A172 (cell line): Measurements from ENCODE around the gene APRT. TPM values are rescaled to one million over a fixed set of nuclear protein-coding genes. Genes with fewer than 3 reads are reported as not detected.

Experiments used
- total RNA-seq: library from RNA; depleted of rRNA; stranded (reverse); fragments of >200 nt; shearing (Covaris generic); gene quantifications from 2 replicates; pipeline ENCODE4 v1.2.3, GENCODE V29; 2014; rRNA removed

Gene APRT
- total RNA-seq, 1 experiment from 2014 or later, result 258 TPM

Other genes with a start within 250 kb of the APRT start
- gene ZC3H18, start 241.5 kb downstream of the APRT start, total RNA-seq, result 17.7 and 18.3 TPM in 2 replicates
- not detected in 2 replicates for gene IL17C, start 173.4 kb downstream of the APRT start, total RNA-seq
- gene CYBA, start 160.9 kb downstream of the APRT start, total RNA-seq, result 0.19 TPM in 1 of 2 replicates, not detected in the other
- 53.8 and 56.3 TPM in 2 replicates for gene MVD, start 148.8 kb downstream of the APRT start, total RNA-seq
- gene SNAI3, start 125.4 kb downstream of the APRT start, total RNA-seq, result not detected in 2 replicates
- gene RNF166, start 105.5 kb downstream of the APRT start, total RNA-seq, result 43.6 and 51.2 TPM in 2 replicates
- gene CTU2, start 105.4 kb downstream of the APRT start, total RNA-seq, result 20.5 and 21.2 TPM in 2 replicates
- 186 and 226 TPM in 2 replicates for gene PIEZO1, start 26.7 kb downstream of the APRT start, total RNA-seq
- gene CDT1, start 8.1 kb downstream of the APRT start, total RNA-seq, result 29.3 and 39.2 TPM in 2 replicates
- gene GALNS, start 45.0 kb upstream of the APRT start, total RNA-seq, result 25.8 and 34.3 TPM in 2 replicates
- gene TRAPPC2L, start 45.2 kb upstream of the APRT start, total RNA-seq, result 52.9 and 78.8 TPM in 2 replicates
- gene PABPN1L, start 54.7 kb upstream of the APRT start, total RNA-seq, result not detected in 2 replicates
- 0.05 TPM in 1 of 2 replicates, not detected in the other for gene CBFA2T3, start 165.3 kb upstream of the APRT start, total RNA-seq